Measurements from ENCODE around the gene SLC38A4. TPM values are rescaled to one million over a fixed set of nuclear protein-coding genes. Genes with fewer than 3 reads are reported as not detected.

Gene SLC38A4
- total and polyA plus RNA-seq, 9 of the 15 experiments (the other 6 are each of a cell fraction or from before 2014, with no cell fraction given) = 0.16 TPM; not detected in 8

DNA sequence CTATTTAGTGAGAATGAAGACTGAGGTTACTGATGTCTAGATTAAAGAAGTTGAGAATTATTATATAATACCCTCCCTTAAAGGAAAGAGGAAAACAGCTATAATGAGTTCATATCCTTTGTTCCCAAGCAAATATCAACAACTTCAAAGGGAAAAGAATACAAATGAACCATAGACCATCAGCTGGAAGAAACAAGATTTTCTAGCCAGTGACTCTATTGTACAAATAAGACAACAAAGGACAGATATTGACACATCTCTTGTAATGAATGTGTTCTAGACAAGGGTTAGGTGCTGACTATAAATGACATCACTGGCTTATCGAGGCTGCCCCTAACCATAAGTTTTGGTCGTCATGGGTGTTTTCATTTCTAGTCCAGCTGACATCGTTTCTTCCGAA is 48.2 kb downstream of the SLC38A4 start (continued):
- TF ChIP-seq, protein P1, sequence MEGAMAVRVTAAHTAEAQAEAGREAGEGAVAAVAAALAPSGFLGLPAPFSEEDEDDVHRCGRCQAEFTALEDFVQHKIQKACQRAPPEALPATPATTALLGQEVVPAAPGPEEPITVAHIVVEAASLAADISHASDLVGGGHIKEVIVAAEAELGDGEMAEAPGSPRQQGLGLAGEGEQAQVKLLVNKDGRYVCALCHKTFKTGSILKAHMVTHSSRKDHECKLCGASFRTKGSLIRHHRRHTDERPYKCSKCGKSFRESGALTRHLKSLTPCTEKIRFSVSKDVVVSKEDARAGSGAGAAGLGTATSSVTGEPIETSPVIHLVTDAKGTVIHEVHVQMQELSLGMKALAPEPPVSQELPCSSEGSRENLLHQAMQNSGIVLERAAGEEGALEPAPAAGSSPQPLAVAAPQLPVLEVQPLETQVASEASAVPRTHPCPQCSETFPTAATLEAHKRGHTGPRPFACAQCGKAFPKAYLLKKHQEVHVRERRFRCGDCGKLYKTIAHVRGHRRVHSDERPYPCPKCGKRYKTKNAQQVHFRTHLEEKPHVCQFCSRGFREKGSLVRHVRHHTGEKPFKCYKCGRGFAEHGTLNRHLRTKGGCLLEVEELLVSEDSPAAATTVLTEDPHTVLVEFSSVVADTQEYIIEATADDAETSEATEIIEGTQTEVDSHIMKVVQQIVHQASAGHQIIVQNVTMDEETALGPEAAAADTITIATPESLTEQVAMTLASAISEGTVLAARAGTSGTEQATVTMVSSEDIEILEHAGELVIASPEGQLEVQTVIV (CRISPR knock-in tag; IDR thresholded peaks at IDR 0.05; ENCODE audit: borderline replicate concordance) = no peak
- no peak for TF ChIP-seq NELFE (IDR thresholded peaks at IDR 0.05; ENCODE audit: insufficient read depth, insufficient read length)
- no peak for TF ChIP-seq MEF2A (IDR thresholded peaks at IDR 0.05; ENCODE audit: control insufficient read depth, low read depth, low read length)
- TF ChIP-seq, protein P2, sequence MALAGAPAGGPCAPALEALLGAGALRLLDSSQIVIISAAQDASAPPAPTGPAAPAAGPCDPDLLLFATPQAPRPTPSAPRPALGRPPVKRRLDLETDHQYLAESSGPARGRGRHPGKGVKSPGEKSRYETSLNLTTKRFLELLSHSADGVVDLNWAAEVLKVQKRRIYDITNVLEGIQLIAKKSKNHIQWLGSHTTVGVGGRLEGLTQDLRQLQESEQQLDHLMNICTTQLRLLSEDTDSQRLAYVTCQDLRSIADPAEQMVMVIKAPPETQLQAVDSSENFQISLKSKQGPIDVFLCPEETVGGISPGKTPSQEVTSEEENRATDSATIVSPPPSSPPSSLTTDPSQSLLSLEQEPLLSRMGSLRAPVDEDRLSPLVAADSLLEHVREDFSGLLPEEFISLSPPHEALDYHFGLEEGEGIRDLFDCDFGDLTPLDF (CRISPR knock-in tag; IDR thresholded peaks at IDR 0.05) = no peak
- no peak for TF ChIP-seq ZFP30 (CRISPR knock-in tag; IDR thresholded peaks at IDR 0.05; ENCODE audit: borderline replicate concordance)
- no peak for TF ChIP-seq POLR2H (tag; IDR thresholded peaks at IDR 0.05; ENCODE audit: low read depth)
- no peak for TF ChIP-seq BRD9 (IDR thresholded peaks at IDR 0.05; ENCODE audit: low read depth, partially characterized antibody)

DNA sequence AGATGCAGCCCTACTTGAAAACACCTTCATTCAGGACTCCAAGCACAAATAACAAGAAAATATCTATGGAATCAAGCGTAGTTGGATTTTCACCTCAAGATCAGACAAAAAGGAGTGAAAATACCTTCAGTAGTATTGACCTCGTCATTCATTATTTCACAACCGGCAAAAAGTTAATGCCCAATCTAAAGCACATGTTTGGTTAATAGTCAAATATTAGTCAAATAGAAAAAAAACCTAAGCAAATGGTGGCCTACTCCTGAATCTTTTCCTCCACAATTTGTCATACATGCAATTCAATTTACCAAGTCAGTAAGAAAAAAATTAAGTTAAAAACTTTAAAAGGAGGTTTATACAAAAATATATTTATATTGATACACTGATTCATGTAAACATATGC is 50.0 kb downstream of the SLC38A4 start:
- ChIA-PET CTCF (ENCODE audit: low intra/inter-chr PET ratio) (no interaction called here), POLR2A (interaction anchor here (0.5 kb wide), 1 partner anchor 66 kb away, joined by 3 read pairs; no protein-coding TSS in a partner anchor)
- H3K9me3 ChIP-seq (replicated peaks; ENCODE audit: control insufficient read depth, insufficient read depth, low read depth, low read length) = no peaks in the 10 kb centered on the region
- no peak overlapping the region for H3K4me2 ChIP-seq (ENCODE audit: insufficient read depth, low read length)
- in situ Hi-C loops (cut with MboI) = no loop called here
- intact Hi-C loops (cut with micrococcal nuclease) = no loop called here
- BruUV-seq (replicated peaks) = no TSS peak
- H3K9ac ChIP-seq (ENCODE audit: insufficient read depth in 1 of 2, low read depth in 2 of 2, low read length in 2 of 2) = no peak overlapping the region
- H3K4me1 ChIP-seq (replicated peaks in 1 of 2; ENCODE audit: control insufficient read depth in 2 of 2, insufficient read depth in 2 of 2, low read length in 2 of 2) = no peaks in the 10 kb centered on the region
- FAIRE-seq (no peak), DNase-seq (ENCODE audit: extremely low read depth in 1 of 4, low spot score in 3 of 4) (no peak), ATAC-seq (no peak)
- H3K27ac ChIP-seq (ENCODE audit: extremely low read depth, low read depth, low read length) = no peak overlapping the region
- no peaks in the 10 kb centered on the region for H3K36me3 ChIP-seq (ENCODE audit: control insufficient read depth, insufficient read depth, low read length)
- 0% methylated on average over 3 of the region's 3 CpGs for WGBS (ENCODE audit: insufficient coverage, low coverage, missing lambda C conversion rate)
- no peaks in the 10 kb centered on the region for H3K79me2 ChIP-seq (ENCODE audit: control insufficient read depth, insufficient read depth, low read length)
- H2AFZ ChIP-seq (ENCODE audit: low read depth, low read length) = no peak overlapping the region
- no peak overlapping the region for H3K4me3 ChIP-seq
- no peaks in the 10 kb centered on the region for H4K20me1 ChIP-seq (replicated peaks; ENCODE audit: control insufficient read depth, insufficient read depth, low read length)
- no peaks in the 10 kb centered on the region for H3K9me1 ChIP-seq (ENCODE audit: control insufficient read depth, insufficient read depth, low read length)
- TF ChIP-seq NCOA1 (IDR thresholded peaks at IDR 0.05; ENCODE audit: low read depth) (no peak), ATF7 (IDR thresholded peaks at IDR 0.05) (no peak), NCOR1 (IDR thresholded peaks at IDR 0.05) (no peak), ATF1 (CRISPR knock-in tag; IDR thresholded peaks at IDR 0.05) (no peak), ATF1 (tag; IDR thresholded peaks at IDR 0.05) (no peak), EZH2 (IDR thresholded peaks at IDR 0.05; ENCODE audit: borderline replicate concordance, low read depth, low read length) (no peak), HNRNPUL1 (IDR thresholded peaks at IDR 0.05; ENCODE audit: low read length) (no peak), NONO (IDR thresholded peaks at IDR 0.05; ENCODE audit: low read depth in 2 of 2, low read length in 1 of 2) (no peak)
- TF ChIP-seq, protein P2 (CRISPR knock-in tag; IDR thresholded peaks at IDR 0.05) = no peak
- H3K27me3 ChIP-seq (ENCODE audit: control insufficient read depth in 2 of 2, insufficient read depth in 2 of 2, low read length in 2 of 2) = no peaks in the 10 kb centered on the region
